HUES48 (cell line): ENCODE measurements around the gene CATSPERZ.

ENCODE experiments used
- H3K27ac ChIP-seq: one replicate; pipeline ENCODE4 v1.7.0; 2013; ENCODE audit warnings: low read depth, low read length, inconsistent platforms
- H3K27me3 ChIP-seq: 2 replicates; pipeline ENCODE4 v1.6.1; 2013; ENCODE audit warnings: mild to moderate bottlenecking, low read length; ENCODE audit not compliant: control insufficient read depth, insufficient read depth
- H3K36me3 ChIP-seq: 2 replicates; pipeline ENCODE4 v1.6.1; 2013; ENCODE audit warnings: low read length; ENCODE audit not compliant: control insufficient read depth, insufficient read depth
- H3K4me1 ChIP-seq: 2 replicates; pipeline ENCODE4 v1.6.1; 2013; ENCODE audit warnings: mild to moderate bottlenecking, low read length; ENCODE audit not compliant: control insufficient read depth, insufficient read depth
- H3K4me3 ChIP-seq: 2 replicates; pipeline ENCODE4 v1.5.1; 2013; ENCODE audit warnings: mild to moderate bottlenecking, low read depth, low read length
- H3K9ac ChIP-seq: 2 replicates; pipeline ENCODE4 v1.6.1; 2013; ENCODE audit warnings: mild to moderate bottlenecking, low read depth, low read length, moderate library complexity
- H3K9me3 ChIP-seq: 2 replicates; pipeline ENCODE4 v1.6.1; 2013; ENCODE audit warnings: low read length; ENCODE audit not compliant: control insufficient read depth, insufficient read depth

Gene CATSPERZ

DNA sequence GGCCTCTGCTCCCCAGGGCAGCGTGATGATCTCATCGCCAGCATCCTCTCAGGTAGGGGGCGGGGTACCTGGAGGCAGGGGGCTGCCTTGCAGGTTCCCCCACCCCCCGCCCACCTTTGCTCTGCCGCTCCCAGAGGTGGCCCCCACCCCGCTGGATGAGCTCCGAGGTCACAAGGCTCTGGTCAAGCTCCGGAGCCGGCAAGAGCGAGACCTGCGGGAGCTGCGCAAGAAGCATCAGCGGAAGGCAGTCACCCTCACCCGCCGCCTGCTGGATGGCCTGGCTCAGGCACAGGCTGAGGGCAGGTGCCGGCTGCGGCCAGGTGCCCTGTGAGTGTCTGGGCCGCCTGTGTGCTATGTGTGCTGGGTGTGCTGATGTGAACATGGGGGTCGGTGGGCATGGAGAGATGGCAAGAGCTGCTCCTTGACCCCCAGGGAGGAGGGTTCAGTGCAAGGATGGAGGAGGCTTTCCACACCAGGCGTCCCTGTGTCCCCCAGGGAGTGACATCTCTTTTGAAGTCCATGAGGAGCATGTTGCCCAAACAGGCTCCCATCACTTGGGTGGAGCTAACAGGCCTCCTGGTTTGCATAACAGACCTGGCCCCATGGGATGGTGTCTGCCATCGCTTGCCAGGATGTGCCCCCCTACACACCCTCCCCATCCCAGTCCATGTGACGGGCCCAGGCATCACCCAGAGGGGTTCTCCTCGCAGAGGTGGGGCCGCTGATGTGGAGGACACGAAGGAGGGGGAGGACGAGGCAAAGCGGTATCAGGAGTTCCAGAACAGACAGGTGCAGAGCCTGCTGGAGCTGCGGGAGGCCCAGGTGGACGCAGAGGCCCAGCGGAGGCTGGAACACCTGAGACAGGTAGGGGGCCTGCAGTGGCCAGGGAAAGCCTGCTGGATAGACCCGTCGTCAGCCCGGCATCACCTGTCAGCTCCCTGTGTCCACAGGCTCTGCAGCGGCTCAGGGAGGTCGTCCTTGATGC lies 34.7 kb upstream of the CATSPERZ start:
- Histone ChIP-seq H3K36me3 (peaks cover 68% of the 10 kb centered on the region), H3K9ac (no peak overlapping the region), H3K4me3 (no peak overlapping the region)

DNA sequence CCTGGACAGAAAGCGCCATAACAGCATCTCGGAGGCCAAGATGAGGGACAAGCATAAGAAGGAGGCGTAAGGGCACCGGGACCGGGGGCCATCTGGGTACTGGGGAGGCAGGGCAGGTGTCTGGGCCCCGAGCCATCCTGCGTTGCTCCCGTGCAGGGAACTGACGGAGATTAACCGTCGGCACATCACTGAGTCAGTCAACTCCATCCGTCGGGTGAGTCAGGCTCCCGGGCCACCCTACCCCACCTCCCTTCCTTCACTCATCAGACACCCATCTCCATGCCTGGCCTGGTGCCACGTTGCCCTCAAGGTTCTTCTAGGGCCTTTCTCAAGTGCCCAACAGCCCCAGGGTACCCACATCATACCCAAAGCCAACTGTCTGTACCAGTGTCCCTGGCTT lies 33.8 kb upstream of the CATSPERZ start:
- Histone ChIP-seq H3K36me3 (peaks cover 60% of the 10 kb centered on the region), H3K27me3 (no peaks in the 10 kb centered on the region), H3K4me3 (no peak overlapping the region), H3K27ac (no peak overlapping the region), H3K4me1 (peaks cover 8% of the 10 kb centered on the region), H3K9ac (no peak overlapping the region), H3K9me3 (no peaks in the 10 kb centered on the region)

More for the DNA sequence above, 34.7 kb upstream of the CATSPERZ start:
- no peak overlapping the region for H3K27ac ChIP-seq
- H3K9me3 ChIP-seq: no peaks in the 10 kb centered on the region
- H3K27me3 ChIP-seq: no peaks in the 10 kb centered on the region
- peaks cover 8% of the 10 kb centered on the region for H3K4me1 ChIP-seq

DNA sequence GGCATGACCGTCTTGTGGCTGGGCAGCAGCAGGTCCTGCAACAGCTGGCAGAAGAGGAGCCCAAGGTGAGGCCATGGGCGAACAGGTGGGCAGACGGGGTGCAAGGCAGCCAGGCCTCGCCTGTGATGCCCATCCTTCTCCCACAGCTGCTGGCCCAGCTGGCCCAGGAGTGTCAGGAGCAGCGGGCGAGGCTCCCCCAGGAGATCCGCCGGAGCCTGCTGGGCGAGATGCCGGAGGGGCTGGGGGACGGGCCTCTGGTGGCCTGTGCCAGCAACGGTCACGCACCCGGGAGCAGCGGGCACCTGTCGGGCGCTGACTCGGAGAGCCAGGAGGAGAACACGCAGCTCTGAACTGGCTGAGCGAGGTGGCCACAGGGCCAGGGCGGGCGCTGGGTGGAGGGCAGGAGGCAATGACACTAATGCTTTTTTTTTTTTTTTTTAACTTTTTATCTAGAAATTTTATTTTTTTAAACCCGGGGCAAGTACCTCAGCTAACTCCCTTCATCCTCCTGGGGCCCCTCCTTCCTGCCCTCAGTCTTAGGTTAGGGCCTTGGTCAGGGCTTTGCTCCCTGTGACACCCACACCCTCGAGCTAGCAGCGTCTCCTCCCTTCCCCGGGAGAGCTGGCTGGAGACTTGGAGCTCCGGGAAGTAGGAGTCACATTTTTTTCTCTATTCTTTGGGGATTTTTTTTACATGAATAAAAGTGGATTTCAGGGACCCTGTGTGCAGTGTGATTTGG lies 32.8 kb upstream of the CATSPERZ start:
- Histone ChIP-seq H3K9ac (no peak overlapping the region), H3K9me3 (no peaks in the 10 kb centered on the region), H3K4me3 (no peak overlapping the region), H3K4me1 (peaks cover 12% of the 10 kb centered on the region), H3K27ac (no peak overlapping the region), H3K27me3 (no peaks in the 10 kb centered on the region), H3K36me3 (peaks cover 50% of the 10 kb centered on the region)

DNA sequence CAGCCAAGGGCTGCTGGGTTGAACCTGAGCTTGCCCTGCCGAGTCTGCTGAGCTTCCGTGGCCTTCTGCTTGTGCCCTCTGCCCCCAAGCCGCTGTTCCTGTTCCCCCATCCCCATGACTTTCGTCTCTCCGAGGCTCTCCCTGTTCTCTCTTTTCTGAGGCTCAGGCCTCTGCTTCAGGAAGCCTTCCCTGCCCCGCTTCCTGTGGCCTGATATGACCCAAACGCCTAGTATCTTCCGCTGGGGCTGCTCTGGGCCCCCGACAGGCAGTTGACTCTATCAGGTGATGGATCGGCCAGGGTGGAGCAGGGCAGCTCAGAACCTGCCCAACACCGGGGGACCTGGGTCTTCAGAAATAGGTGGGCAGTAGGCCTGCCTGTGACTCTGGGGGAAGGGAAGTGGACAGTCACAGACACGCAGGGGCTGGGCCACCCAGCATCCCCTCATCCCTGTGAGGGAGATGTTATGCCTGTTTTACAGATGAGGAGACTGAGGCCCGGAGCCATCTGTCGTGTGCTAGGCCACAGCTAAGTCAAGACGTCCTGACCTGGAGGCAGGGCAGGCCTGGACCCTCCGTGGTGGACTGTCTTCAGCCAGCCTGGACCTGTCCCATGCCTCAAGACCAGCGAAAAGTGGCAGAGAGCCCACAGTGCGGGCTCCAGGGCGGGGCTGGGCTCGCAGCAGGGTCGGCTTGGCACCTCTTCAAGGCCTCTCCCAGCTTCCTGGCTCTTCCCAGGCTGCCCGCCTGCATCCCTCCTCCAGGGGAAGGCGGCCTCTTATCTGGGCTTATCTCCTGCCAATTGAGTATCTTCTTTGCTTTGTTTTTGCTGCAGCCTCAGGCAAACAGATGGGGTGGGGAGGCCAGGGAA lies 31.9 kb upstream of the CATSPERZ start:
- Histone ChIP-seq H3K27ac (peak overlapping the region; percentile 96), H3K27me3 (no peaks in the 10 kb centered on the region), H3K9ac (peak overlapping the region; percentile 50; the same call in 1 of the 2 replicates), H3K4me3 (peak overlapping the region; percentile 94), H3K4me1 (peaks cover 12% of the 10 kb centered on the region), H3K9me3 (no peaks in the 10 kb centered on the region), H3K36me3 (peaks cover 41% of the 10 kb centered on the region)

DNA sequence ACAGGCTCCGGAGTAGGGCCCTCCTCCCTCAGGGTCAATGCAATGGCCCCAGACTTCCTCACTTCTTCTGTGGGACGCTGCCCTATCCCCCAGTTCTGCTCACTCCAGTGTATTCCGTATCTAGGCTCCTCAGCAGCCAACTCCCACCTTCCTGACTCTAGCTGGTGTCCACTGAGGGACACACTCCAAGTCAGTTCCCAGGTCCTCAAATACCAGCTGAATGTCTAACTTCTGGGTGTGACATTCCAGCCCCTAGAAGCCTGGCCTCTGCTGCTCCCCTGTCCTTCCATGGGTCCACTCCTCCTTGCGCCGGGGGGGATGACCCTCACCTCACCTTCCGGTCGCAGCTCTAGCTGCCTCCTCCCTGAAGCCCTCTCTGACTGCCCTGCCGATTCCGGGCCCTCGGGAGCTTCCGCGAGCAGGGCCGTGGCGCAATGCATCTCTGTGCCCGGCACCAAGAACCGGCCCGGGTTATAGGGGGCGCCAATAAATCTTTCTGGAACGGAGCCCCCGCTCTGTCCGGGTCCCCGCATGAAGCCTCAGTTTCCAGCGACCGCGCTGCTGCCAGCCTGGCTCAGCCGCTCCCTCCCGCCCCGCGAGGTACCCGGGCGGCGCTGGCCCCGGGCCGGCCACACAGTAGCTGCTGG lies 31.1 kb upstream of the CATSPERZ start:
- Histone ChIP-seq H3K9ac (peak overlapping the region; percentile 50), H3K4me1 (peaks cover 12% of the 10 kb centered on the region), H3K27me3 (no peaks in the 10 kb centered on the region), H3K27ac (peak overlapping the region; percentile 96), H3K4me3 (peak overlapping the region; percentile 94), H3K36me3 (peaks cover 33% of the 10 kb centered on the region), H3K9me3 (no peaks in the 10 kb centered on the region)

DNA sequence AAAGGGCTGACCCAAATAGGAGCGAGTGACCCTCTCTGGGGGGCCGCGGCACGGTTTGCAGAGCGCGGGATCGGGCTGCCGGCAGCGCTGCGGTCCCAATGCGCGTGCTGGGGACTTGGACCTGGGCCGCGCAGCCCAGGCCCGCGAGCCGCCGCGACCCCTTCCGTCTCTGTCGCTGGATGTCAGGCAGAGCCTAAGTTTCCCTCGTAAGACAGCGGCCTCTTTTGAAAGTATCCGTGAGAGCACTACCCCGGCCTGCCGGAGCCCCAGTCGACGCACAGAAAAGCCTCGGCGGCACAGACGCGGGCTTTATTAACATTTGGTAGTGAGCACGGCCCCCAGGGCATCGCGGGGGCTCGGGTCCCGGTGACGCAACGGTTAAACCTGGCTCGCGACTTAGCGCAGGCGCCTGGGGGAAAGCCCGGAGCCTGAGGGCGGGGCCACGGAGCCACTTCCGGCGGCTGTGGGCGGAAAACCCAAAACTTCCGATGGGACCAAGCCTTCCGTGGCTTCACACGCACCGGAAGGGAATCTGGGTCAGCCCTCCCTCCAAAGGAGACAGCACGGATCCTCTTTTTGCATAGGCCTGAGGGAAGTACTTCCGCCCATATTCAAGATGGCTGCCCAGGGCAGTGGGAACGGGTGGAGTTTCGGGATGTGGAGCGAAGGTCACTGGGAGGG lies 30.5 kb upstream of the CATSPERZ start:
- H3K9me3 ChIP-seq: no peaks in the 10 kb centered on the region
- H3K27ac ChIP-seq: peak overlapping the region; percentile 96
- H3K36me3 ChIP-seq: peaks cover 27% of the 10 kb centered on the region
- no peaks in the 10 kb centered on the region for H3K27me3 ChIP-seq
- peaks cover 12% of the 10 kb centered on the region for H3K4me1 ChIP-seq
- peak overlapping the region; percentile 83 for H3K9ac ChIP-seq
- H3K4me3 ChIP-seq: peak overlapping the region; percentile 94

DNA sequence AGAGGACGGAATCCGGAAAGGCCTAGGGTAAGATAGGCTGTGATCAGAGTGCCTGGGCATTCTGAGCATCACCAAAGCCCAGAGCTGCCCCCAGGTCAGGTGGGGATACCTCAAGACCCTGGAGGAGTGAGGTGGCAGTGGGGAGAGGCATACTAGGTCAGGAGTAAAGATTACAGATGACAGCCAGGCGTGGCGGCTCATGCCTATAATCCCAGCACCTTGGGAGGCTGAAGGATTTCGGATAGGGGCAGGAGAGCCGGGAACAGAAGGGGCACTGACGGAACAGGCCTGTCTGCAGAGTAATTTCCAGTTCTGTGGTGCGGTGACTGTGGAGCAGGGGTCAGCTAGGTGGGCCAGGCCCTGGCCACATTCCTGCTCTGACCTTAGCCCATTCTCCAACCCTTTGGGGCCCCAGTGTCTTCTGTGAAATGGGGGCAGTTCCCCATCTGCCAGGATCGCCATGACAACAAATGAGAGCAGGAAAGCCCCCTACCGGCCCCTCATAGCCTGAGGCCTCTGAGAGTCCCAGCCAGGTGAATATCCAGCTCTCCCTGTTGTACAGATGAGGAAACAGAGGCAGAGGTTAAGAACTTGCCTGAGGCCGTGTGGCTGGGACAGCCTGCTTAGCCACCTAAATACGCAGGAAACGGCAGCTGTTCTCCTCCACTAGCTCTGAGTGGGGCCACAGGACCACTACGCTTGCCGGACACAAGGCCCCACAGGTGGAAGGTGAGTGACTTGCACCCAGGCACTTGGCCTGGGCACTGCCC lies 24.9 kb upstream of the CATSPERZ start:
- Histone ChIP-seq H3K36me3 (peaks cover 12% of the 10 kb centered on the region), H3K27me3 (no peaks in the 10 kb centered on the region)

DNA sequence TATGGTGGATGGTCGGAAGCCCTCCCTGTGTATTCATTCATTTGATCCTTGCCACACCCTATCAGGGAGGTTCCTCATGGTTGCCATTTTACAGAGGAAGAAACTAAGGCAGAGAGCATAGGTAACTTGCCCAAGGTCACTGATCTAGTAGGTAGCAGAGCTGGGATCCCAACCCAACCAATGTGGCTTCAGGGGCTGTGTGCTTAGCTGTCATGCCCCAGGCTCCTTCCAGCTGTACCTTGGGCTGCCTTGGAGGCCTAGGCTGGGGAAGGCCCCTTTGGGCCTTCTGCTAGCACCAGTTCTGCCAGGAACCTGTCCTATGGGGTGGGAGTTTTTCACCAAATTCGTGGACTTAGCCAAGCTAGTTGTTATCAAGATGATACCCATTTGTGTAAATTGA lies 24.3 kb upstream of the CATSPERZ start:
- H3K27ac ChIP-seq: no peak overlapping the region

More for the DNA sequence above, 24.9 kb upstream of the CATSPERZ start:
- Histone ChIP-seq H3K9ac (no peak overlapping the region), H3K9me3 (no peaks in the 10 kb centered on the region), H3K4me3 (no peak overlapping the region), H3K4me1 (peaks cover 4% of the 10 kb centered on the region), H3K27ac (no peak overlapping the region)

DNA sequence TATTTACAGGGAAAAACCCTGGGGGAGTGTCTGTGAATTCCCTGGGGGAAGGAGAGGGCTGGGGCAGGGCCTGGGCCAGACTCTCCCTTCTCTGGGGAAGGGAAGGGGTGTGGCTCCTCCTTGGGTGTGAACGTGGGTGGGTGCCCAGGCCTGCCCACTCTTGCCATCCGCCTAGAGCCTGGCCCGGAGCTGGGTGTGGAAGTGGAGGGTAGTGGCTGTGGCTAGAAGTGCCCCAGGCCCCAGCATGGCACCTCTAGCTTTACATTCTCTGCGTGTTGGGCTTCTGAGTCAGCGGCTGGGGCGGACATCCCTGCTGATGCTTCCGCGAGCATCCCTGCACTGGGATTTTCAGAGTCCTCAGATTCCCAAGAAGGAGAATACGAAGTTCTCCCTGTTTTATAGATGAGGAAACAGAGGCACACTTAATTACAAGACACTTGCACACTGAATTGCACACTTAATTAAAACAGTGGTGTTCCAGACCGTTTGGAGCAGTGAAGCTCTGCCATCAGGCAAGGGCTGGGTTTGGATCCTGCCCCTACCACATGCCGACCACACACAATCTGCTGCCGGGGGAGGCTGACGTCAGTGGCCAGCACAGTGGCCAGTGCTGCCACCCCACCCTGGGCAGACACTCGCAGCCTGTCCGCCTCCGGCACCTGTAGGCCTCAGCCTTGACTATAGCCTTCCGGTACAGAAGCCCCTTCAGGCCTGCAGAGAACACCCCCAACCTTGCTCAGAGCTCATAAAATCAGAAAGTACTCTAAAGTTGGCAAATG lies 23.3 kb upstream of the CATSPERZ start:
- no peaks in the 10 kb centered on the region for H3K27me3 ChIP-seq
- no peak overlapping the region for H3K27ac ChIP-seq
- H3K36me3 ChIP-seq: peaks cover 12% of the 10 kb centered on the region
- H3K9ac ChIP-seq: no peak overlapping the region
- no peak overlapping the region for H3K4me3 ChIP-seq
- H3K9me3 ChIP-seq: no peaks in the 10 kb centered on the region
- H3K4me1 ChIP-seq: peaks cover 1% of the 10 kb centered on the region

More for the DNA sequence above, 24.3 kb upstream of the CATSPERZ start:
- Histone ChIP-seq H3K36me3 (peaks cover 12% of the 10 kb centered on the region), H3K4me1 (peaks cover 4% of the 10 kb centered on the region), H3K4me3 (no peak overlapping the region), H3K9me3 (no peaks in the 10 kb centered on the region), H3K27me3 (no peaks in the 10 kb centered on the region), H3K9ac (no peak overlapping the region)
